ENCODE results near the gene PAQR8. TPM values are rescaled to one million over a fixed set of nuclear protein-coding genes. Genes with fewer than 3 reads are reported as not detected.
A peak's percentile ranks its signal among the peaks of the same experiment; 100 is the strongest.

Gene PAQR8
- total and polyA plus RNA-seq, 2 of the 13 experiments (the other 11 are each of a cell fraction or from before 2014, with no cell fraction given) = 37.7 to 50.7 TPM

- Histone ChIP-seq H3K4me2 (ENCODE audit: low read depth, low read length) (no peak overlapping the region), H3K4me3 (replicated peaks in 1 of 3; ENCODE audit: insufficient read depth in 1 of 3, low read depth in 2 of 3, low read length in 3 of 3) (no peak overlapping the region), H3K27me3 (ENCODE audit: control insufficient read depth in 1 of 2, insufficient read depth in 2 of 2, low read length in 2 of 2) (no peaks in the 10 kb centered on the region), H3K9me3 (ENCODE audit: low read length) (no peaks in the 10 kb centered on the region), H3K4me1 (ENCODE audit: insufficient read depth, low read length) (peaks cover 56% of the 10 kb centered on the region), H3K36me3 (replicated peaks in 1 of 2; ENCODE audit: control insufficient read depth in 1 of 2, insufficient read depth in 2 of 2, low read length in 2 of 2) (peaks cover 5 to 28% of the 10 kb centered on the region in 2 experiments), H3K27ac (ENCODE audit: extremely low read length, insufficient read depth, low read length) (no peak overlapping the region), H3K9ac (ENCODE audit: insufficient read depth, low read depth, low read length) (no peak overlapping the region), H4K20me1 (ENCODE audit: insufficient read depth, low read length) (peaks cover 16% of the 10 kb centered on the region), H2AFZ (ENCODE audit: low read length) (no peak overlapping the region), H3K79me2 (ENCODE audit: insufficient read depth, low read length) (peaks cover 66% of the 10 kb centered on the region)
- ChIA-PET POLR2A (interaction anchor here (0.9 kb wide), 1 partner anchor 12 kb away, joined by 3 read pairs; no protein-coding TSS in a partner anchor), CTCF (ENCODE audit: low intra/inter-chr PET ratio, low total read pairs) (no interaction called here)
- intact Hi-C loops (cut with micrococcal nuclease; ENCODE audit: unreplicated experiment) = no loop called here
- FAIRE-seq (no peak), ATAC-seq (no peak), DNase-seq (ENCODE audit: low spot score) (no peak)
- 93% methylated on average over 3 of the region's 3 CpGs for WGBS (ENCODE audit: low lambda C conversion rate)
- TF ChIP-seq MNT (IDR thresholded peaks at IDR 0.05) (peak; percentile 72), MLLT10 (CRISPR knock-in tag; IDR thresholded peaks at IDR 0.05) (no peak)
- in situ Hi-C loops (cut with HindIII; ENCODE audit: extremely low pct_ligation_motif_present, low pct_unique_long_range_greater_than_20kb) = no loop called here
- BruUV-seq (replicated peaks) = no TSS peak
These were observed 15.7 kb downstream of the PAQR8 start for GRCh38 chr6:52377538-52378221.

DNA sequence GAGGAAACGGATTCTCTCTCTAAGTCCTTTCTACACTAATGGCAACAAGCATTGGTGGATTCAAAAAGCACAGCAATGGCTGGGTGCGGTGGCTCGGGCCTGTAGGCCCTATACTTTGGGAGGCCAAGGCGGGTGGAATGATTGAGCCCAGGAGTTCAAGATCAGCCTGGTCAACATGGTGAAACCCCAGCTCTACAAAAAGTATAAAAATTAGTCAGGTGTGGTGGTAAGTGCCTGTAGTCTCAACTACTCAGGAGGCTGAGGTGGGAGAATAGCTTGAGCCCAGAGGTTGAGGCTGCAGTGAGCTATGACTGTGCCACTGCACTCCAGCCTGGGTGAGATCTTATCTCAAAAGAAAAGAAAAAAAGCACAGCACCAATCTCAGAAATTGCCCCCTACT, 19.3 kb downstream of the PAQR8 start:
- WGBS (ENCODE audit: low lambda C conversion rate) = 97% methylated on average over 4 of the region's 4 CpGs
- DNase-seq (ENCODE audit: low spot score) (no peak), ATAC-seq (no peak), FAIRE-seq (no peak)
- peaks cover 23% of the 10 kb centered on the region for H3K4me1 ChIP-seq (ENCODE audit: insufficient read depth, low read length)
- H3K4me2 ChIP-seq (ENCODE audit: low read depth, low read length) = no peak overlapping the region
- in situ Hi-C loops (cut with HindIII; ENCODE audit: extremely low pct_ligation_motif_present, low pct_unique_long_range_greater_than_20kb) (no loop called here), intact Hi-C loops (cut with micrococcal nuclease; ENCODE audit: unreplicated experiment) (no loop called here)
- H4K20me1 ChIP-seq (ENCODE audit: insufficient read depth, low read length) = peaks cover 11% of the 10 kb centered on the region
- H3K4me3 ChIP-seq (replicated peaks in 1 of 3; ENCODE audit: insufficient read depth in 1 of 3, low read depth in 2 of 3, low read length in 3 of 3) = no peak overlapping the region
- H3K36me3 ChIP-seq (replicated peaks in 1 of 2; ENCODE audit: control insufficient read depth in 1 of 2, insufficient read depth in 2 of 2, low read length in 2 of 2) = peaks cover 3 to 12% of the 10 kb centered on the region in 2 experiments; a peak in 4 of 5 replicates
- peaks cover 36% of the 10 kb centered on the region for H3K79me2 ChIP-seq (ENCODE audit: insufficient read depth, low read length)
- no peaks in the 10 kb centered on the region for H3K9me3 ChIP-seq (ENCODE audit: low read length)
- no peak overlapping the region for H3K9ac ChIP-seq (ENCODE audit: insufficient read depth, low read depth, low read length)
- BruUV-seq (replicated peaks) = no TSS peak
- CTCF ChIA-PET (ENCODE audit: low intra/inter-chr PET ratio, low total read pairs) = no interaction called here
- POLR2A ChIA-PET = no interaction called here
- H2AFZ ChIP-seq (ENCODE audit: low read length) = no peak overlapping the region
- H3K27ac ChIP-seq (ENCODE audit: extremely low read length, insufficient read depth, low read length) = no peak overlapping the region
- no peaks in the 10 kb centered on the region for H3K27me3 ChIP-seq (ENCODE audit: control insufficient read depth in 1 of 2, insufficient read depth in 2 of 2, low read length in 2 of 2)
- TF ChIP-seq REST (IDR thresholded peaks at IDR 0.05; ENCODE audit: borderline replicate concordance in 1 of 2, low read depth in 1 of 2, low read length in 2 of 2) (no peak), TSC22D2 (CRISPR knock-in tag; IDR thresholded peaks at IDR 0.05; ENCODE audit: borderline replicate concordance) (no peak), ZNF781 (CRISPR knock-in tag; IDR thresholded peaks at IDR 0.05; ENCODE audit: borderline replicate concordance, not compliant biosample characterization) (no peak), ELK4 (CRISPR knock-in tag; IDR thresholded peaks at IDR 0.05; ENCODE audit: borderline replicate concordance) (no peak), HINFP (CRISPR knock-in tag; IDR thresholded peaks at IDR 0.05; ENCODE audit: low read depth) (no peak), HOXA7 (CRISPR knock-in tag; IDR thresholded peaks at IDR 0.05) (no peak)
